IPS-18a (cell line): ENCODE results near the gene MOB1A.

Experiments used
- H3K27ac ChIP-seq: one replicate; pipeline ENCODE4 v1.5.1; 2013; ENCODE audit warnings: low read length
- H3K27me3 ChIP-seq: one replicate; pipeline ENCODE4 v1.6.1; 2013; ENCODE audit warnings: mild to moderate bottlenecking, low read length; ENCODE audit not compliant: control insufficient read depth, insufficient read depth
- H3K36me3 ChIP-seq: one replicate; pipeline ENCODE4 v1.6.1; 2013; ENCODE audit warnings: low read depth, low read length; ENCODE audit not compliant: control insufficient read depth
- H3K4me1 ChIP-seq: one replicate; pipeline ENCODE4 v1.6.1; 2013; ENCODE audit warnings: low read depth, low read length; ENCODE audit not compliant: control insufficient read depth
- H3K4me3 ChIP-seq: one replicate; pipeline ENCODE4 v1.5.1; 2013; ENCODE audit warnings: low read length
- H3K9ac ChIP-seq: one replicate; pipeline ENCODE4 v1.6.1; 2013; ENCODE audit warnings: mild to moderate bottlenecking, low read length, moderate library complexity
- H3K9me3 ChIP-seq: one replicate; pipeline ENCODE4 v1.6.1; 2013; ENCODE audit warnings: low read depth, low read length; ENCODE audit not compliant: control insufficient read depth

The MOB1A gene

GRCh38 chr2:74177696-74178095 is 983 bp downstream of the MOB1A start:
- H3K4me1 ChIP-seq = no peaks in the 10 kb centered on the region
- peaks cover 3% of the 10 kb centered on the region for H3K36me3 ChIP-seq
- no peaks in the 10 kb centered on the region for H3K27me3 ChIP-seq
- H3K9me3 ChIP-seq = no peaks in the 10 kb centered on the region
- no peak overlapping the region for H3K27ac ChIP-seq
- peak overlapping the region; percentile 90 for H3K9ac ChIP-seq
- H3K4me3 ChIP-seq = peak overlapping the region; percentile 79

- H3K27ac ChIP-seq = no peak overlapping the region
- no peaks in the 10 kb centered on the region for H3K27me3 ChIP-seq
- H3K9ac ChIP-seq = no peak overlapping the region
- H3K4me1 ChIP-seq = no peaks in the 10 kb centered on the region
- no peak overlapping the region for H3K4me3 ChIP-seq
- no peaks in the 10 kb centered on the region for H3K9me3 ChIP-seq
- H3K36me3 ChIP-seq = peaks cover 20% of the 10 kb centered on the region
Observed at GRCh38 chr2:74174909-74175308, 3.8 kb downstream of the MOB1A start.

- Histone ChIP-seq H3K4me3 (no peak overlapping the region), H3K4me1 (no peaks in the 10 kb centered on the region), H3K27me3 (no peaks in the 10 kb centered on the region), H3K9me3 (no peaks in the 10 kb centered on the region), H3K9ac (no peak overlapping the region), H3K36me3 (peaks cover 63% of the 10 kb centered on the region), H3K27ac (no peak overlapping the region)
Observed at GRCh38 chr2:74168739-74169138, 9.9 kb downstream of the MOB1A start.

GRCh38 chr2:74164761-74165160 is 13.9 kb downstream of the MOB1A start:
- H3K9me3 ChIP-seq = no peaks in the 10 kb centered on the region
- H3K27me3 ChIP-seq = no peaks in the 10 kb centered on the region
- H3K27ac ChIP-seq = no peak overlapping the region
- peaks cover 69% of the 10 kb centered on the region for H3K36me3 ChIP-seq
- H3K4me1 ChIP-seq = no peaks in the 10 kb centered on the region
- no peak overlapping the region for H3K9ac ChIP-seq
- H3K4me3 ChIP-seq = no peak overlapping the region

GRCh38 chr2:74162951-74163350 is 15.7 kb downstream of the MOB1A start:
- Histone ChIP-seq H3K27me3 (no peaks in the 10 kb centered on the region), H3K4me1 (no peaks in the 10 kb centered on the region), H3K4me3 (no peak overlapping the region), H3K36me3 (peaks cover 72% of the 10 kb centered on the region), H3K9me3 (no peaks in the 10 kb centered on the region), H3K27ac (no peak overlapping the region), H3K9ac (no peak overlapping the region)

GRCh38 chr2:74155830-74156229 is 22.8 kb downstream of the MOB1A start:
- H3K9ac ChIP-seq = no peak overlapping the region

GRCh38 chr2:74152954-74153353 is 25.7 kb downstream of the MOB1A start:
- no peak overlapping the region for H3K4me3 ChIP-seq
- peaks cover 5% of the 10 kb centered on the region for H3K4me1 ChIP-seq
- no peak overlapping the region for H3K9ac ChIP-seq
- no peak overlapping the region for H3K27ac ChIP-seq
- H3K9me3 ChIP-seq = no peaks in the 10 kb centered on the region
- H3K27me3 ChIP-seq = no peaks in the 10 kb centered on the region
- peaks cover 36% of the 10 kb centered on the region for H3K36me3 ChIP-seq

More at GRCh38 chr2:74155830-74156229, 22.8 kb downstream of the MOB1A start:
- Histone ChIP-seq H3K4me3 (no peak overlapping the region), H3K27me3 (no peaks in the 10 kb centered on the region), H3K36me3 (peaks cover 55% of the 10 kb centered on the region), H3K27ac (no peak overlapping the region), H3K4me1 (no peaks in the 10 kb centered on the region), H3K9me3 (no peaks in the 10 kb centered on the region)

- Histone ChIP-seq H3K36me3 (peaks cover 12% of the 10 kb centered on the region), H3K4me3 (peak overlapping the region; percentile 89), H3K27ac (no peak overlapping the region), H3K27me3 (no peaks in the 10 kb centered on the region), H3K9me3 (no peaks in the 10 kb centered on the region), H3K9ac (no peak overlapping the region), H3K4me1 (peaks cover 10% of the 10 kb centered on the region)
Observed at GRCh38 chr2:74149570-74150319, 28.9 kb downstream of the MOB1A start.

GRCh38 chr2:74149247-74149525 is 29.5 kb downstream of the MOB1A start:
- Histone ChIP-seq H3K4me1 (peaks cover 10% of the 10 kb centered on the region), H3K9me3 (no peaks in the 10 kb centered on the region), H3K27ac (no peak overlapping the region), H3K36me3 (peaks cover 6% of the 10 kb centered on the region), H3K4me3 (peak overlapping the region; percentile 89), H3K27me3 (no peaks in the 10 kb centered on the region), H3K9ac (peak overlapping the region; percentile 88)

GRCh38 chr2:74148457-74149246 is 30.0 kb downstream of the MOB1A start:
- H3K9ac ChIP-seq = peak overlapping the region; percentile 88
- H3K27ac ChIP-seq = peak overlapping the region; percentile 65

GRCh38 chr2:74147727-74148456 is 30.8 kb downstream of the MOB1A start, which contains the start of gene BOLA3:
TSS of gene BOLA3 (minus strand) at chr2:74147912. CDS start at chr2:74147874, 38 bp downstream.
- peak within 1 kb of the TSS; percentile 89 for H3K4me3 ChIP-seq
- H3K4me1 ChIP-seq = peaks cover 10% of the 10 kb centered on the region
- H3K27ac ChIP-seq = peak within 1 kb of the TSS; percentile 65
- no peaks in the 10 kb centered on the region for H3K27me3 ChIP-seq
- H3K9me3 ChIP-seq = no peaks in the 10 kb centered on the region
- H3K36me3 ChIP-seq = peaks cover 5% of the 10 kb centered on the region
- peak within 1 kb of the TSS; percentile 88 for H3K9ac ChIP-seq

More at GRCh38 chr2:74148457-74149246, 30.0 kb downstream of the MOB1A start:
- H3K27me3 ChIP-seq = no peaks in the 10 kb centered on the region
- peak overlapping the region; percentile 89 for H3K4me3 ChIP-seq
- peaks cover 5% of the 10 kb centered on the region for H3K36me3 ChIP-seq
- no peaks in the 10 kb centered on the region for H3K9me3 ChIP-seq
- H3K4me1 ChIP-seq = peaks cover 10% of the 10 kb centered on the region
